Panc1 (cell line): ENCODE results near the gene MYO16. TPM values are rescaled to one million over a fixed set of nuclear protein-coding genes. Genes with fewer than 3 reads are reported as not detected.

ENCODE experiments used
- ATAC-seq: fragments of 200-7000 bp; cut with Tn5 transposase; 2 replicates; pipeline ENCODE4 v1.9.1; 2020; ENCODE audit warnings: mild to moderate bottlenecking, moderate library complexity
- BruUV-seq: library from RNA; stranded (reverse); fragments of 400-500 nt; replicated peaks from 2 replicates; lab custom pipeline; 2021; lab: Mats Ljungman, UMichigan
- CTCF ChIA-PET: fragments of 300-600 bp; sonication (Branson Sonifier 250); formaldehyde crosslinking; loops from one replicate; lab custom pipeline; 2022; ENCODE audit warnings: antibody characterized with exemption; lab: Charles Lee
- POLR2A ChIA-PET: fragments of 300-600 bp; sonication (Branson Sonifier 250); formaldehyde crosslinking; loops from one replicate; lab custom pipeline; 2022; ENCODE audit warnings: antibody characterized with exemption; lab: Charles Lee
- DNase-seq: peaks from one replicate; pipeline ENCODE4 v3.0.0-alpha.2; 2010; ENCODE audit warnings: low read depth, low spot score
- H3K27ac ChIP-seq: 2 replicates; pipeline ENCODE4 v1.5.1; 2011; ENCODE audit warnings: mild to moderate bottlenecking, low read length, inconsistent platforms
- H3K27me3 ChIP-seq: fragments of 200-500 bp; sonication (Bioruptor generic); 2 replicates; pipeline ENCODE4 v1.6.0; 2014; ENCODE audit warnings: low read length, inconsistent platforms; ENCODE audit not compliant: control insufficient read depth, insufficient read depth
- H3K36me3 ChIP-seq: fragments of 200-500 bp; sonication (Bioruptor generic); 2 replicates; pipeline ENCODE4 v1.5.1; 2014; ENCODE audit warnings: inconsistent platforms, mild to moderate bottlenecking, low read length, moderate library complexity; ENCODE audit not compliant: control insufficient read depth, insufficient read depth
- H3K4me1 ChIP-seq: 2 replicates; pipeline ENCODE4 v1.5.1; 2011; ENCODE audit warnings: inconsistent platforms, mild to moderate bottlenecking, low read length, moderate library complexity; ENCODE audit not compliant: control insufficient read depth, insufficient read depth
- H3K4me3 ChIP-seq, 2 experiments: 2 replicates each; pipeline ENCODE4 v1.5.1; 2011 to 2012; ENCODE audit warnings: low read depth in 2 of 2, low read length in 2 of 2, mild to moderate bottlenecking in 2 of 2, inconsistent platforms in 1 of 2, moderate library complexity in 1 of 2
- H3K9me3 ChIP-seq: fragments of 200-500 bp; sonication (Bioruptor generic); 2 replicates; pipeline ENCODE4 v1.5.1; 2014; ENCODE audit warnings: low read depth, mild to moderate bottlenecking, inconsistent platforms, low read length, moderate library complexity; ENCODE audit not compliant: control insufficient read depth, insufficient read depth
- CTCF ChIP-seq: fragments of 450-650 bp; IDR thresholded peaks from 2 replicates; pipeline ENCODE4 v1.5.1; 2017; ENCODE audit warnings: mild to moderate bottlenecking
- POLR2AphosphoS5 ChIP-seq: IDR thresholded peaks from 2 replicates; pipeline ENCODE4 v1.6.1; 2012; ENCODE audit warnings: mild to moderate bottlenecking, low read depth, low read length, moderate library complexity
- REST ChIP-seq, 2 experiments: IDR thresholded peaks; 2 replicates each; pipeline ENCODE4 v1.6.1; 2011 to 2012; ENCODE audit warnings: low read depth in 2 of 2, control low read depth in 1 of 2, low read length in 1 of 2, mild to moderate bottlenecking in 1 of 2, moderate library complexity in 1 of 2; ENCODE audit not compliant: insufficient read depth in 1 of 2
- SIN3A ChIP-seq: IDR thresholded peaks from 2 replicates; pipeline ENCODE4 v1.6.1; 2012; ENCODE audit warnings: low read depth, mild to moderate bottlenecking, low read length, moderate library complexity, borderline replicate concordance; ENCODE audit not compliant: insufficient read depth
- TCF7L2 ChIP-seq: IDR thresholded peaks from 2 replicates; pipeline ENCODE4 v1.6.1; 2011; ENCODE audit warnings: mild to moderate bottlenecking, low read depth, low read length, inconsistent platforms
- in situ Hi-C: cut with HindIII; loops from 2 replicates; pipeline ENCODE4 v1.10.0; 2016; ENCODE audit warnings: low sequenced_read_pairs, low pct_unique_long_range_greater_than_20kb
- intact Hi-C: fragments of 100-400 bp; cut with micrococcal nuclease; formaldehyde crosslinking; loops from one replicate; pipeline ENCODE4 v1.10.0; 2022; ENCODE audit not compliant: unreplicated experiment
- total RNA-seq: library from RNA; stranded (reverse); gene quantifications from one replicate; pipeline ENCODE4 v1.2.1, GENCODE V29; 2021; ENCODE audit not compliant: unreplicated experiment

Gene MYO16
- total RNA-seq, 1 experiment from 2014 or later = 0.08 TPM

GRCh38 chr13:108929532-108930206 is 300.3 kb downstream of the MYO16 start:
- Histone ChIP-seq H3K27ac (no peak overlapping the region), H3K36me3 (no peaks in the 10 kb centered on the region), H3K4me1 (no peaks in the 10 kb centered on the region), H3K27me3 (no peaks in the 10 kb centered on the region), H3K9me3 (no peaks in the 10 kb centered on the region), H3K4me3 (no peak overlapping the region)
- DNase-seq (no peak), ATAC-seq (no peak)
- intact Hi-C loops = no loop called here
- BruUV-seq = no TSS peak
- in situ Hi-C loops = no loop called here
- ChIA-PET CTCF (no interaction called here), POLR2A (no interaction called here)
- TF ChIP-seq CTCF = no peak
- TF ChIP-seq POLR2AphosphoS5 = no peak
- TF ChIP-seq SIN3A = no peak
- TF ChIP-seq TCF7L2 = no peak
- no peak for TF ChIP-seq REST (IDR thresholded peaks at IDR 0.05; ENCODE audit: insufficient read depth in 1 of 2, low read depth in 2 of 2, low read length in 1 of 2)

GRCh38 chr13:108932196-108932595 is 302.8 kb downstream of the MYO16 start:
- intact Hi-C loops = no loop called here
- Histone ChIP-seq H3K9me3 (no peaks in the 10 kb centered on the region), H3K27ac (no peak overlapping the region), H3K36me3 (no peaks in the 10 kb centered on the region), H3K4me1 (no peaks in the 10 kb centered on the region), H3K4me3 (no peak overlapping the region), H3K27me3 (no peaks in the 10 kb centered on the region)
- POLR2A ChIA-PET = no interaction called here
- no TSS peak for BruUV-seq
- CTCF ChIA-PET = no interaction called here
- no peak for ATAC-seq
- no peak for DNase-seq
- no peak for TF ChIP-seq TCF7L2
- TF ChIP-seq CTCF = no peak
- no peak for TF ChIP-seq REST (IDR thresholded peaks at IDR 0.05; ENCODE audit: insufficient read depth in 1 of 2, low read depth in 2 of 2, low read length in 1 of 2)
- no peak for TF ChIP-seq POLR2AphosphoS5
- TF ChIP-seq SIN3A = no peak
- in situ Hi-C loops = no loop called here
